SK-N-SH (cell line): Measurements from ENCODE around the gene RAPGEF4. TPM values are rescaled to one million over a fixed set of nuclear protein-coding genes. Genes with fewer than 3 reads are reported as not detected.

ENCODE experiments used
- CTCF ChIA-PET: fragments of 300-600, 350-600 bp; formaldehyde crosslinking; extraction: SDS; loops from one replicate; lab custom pipeline; 2021; lab: Yijun Ruan, JAX
- POLR2A ChIA-PET: fragments of 350-600 bp; sonication (Branson Sonifier 250); formaldehyde crosslinking; extraction: SDS; loops from one replicate; lab custom pipeline; 2020; ENCODE audit warnings: antibody characterized with exemption, inconsistent platforms; lab: Yijun Ruan, JAX
- DNase-seq: peaks from one replicate; pipeline ENCODE4 v3.0.0; 2012
- H2AFZ ChIP-seq: fragments of 200-600 bp; sonication (generic); 2 replicates; pipeline ENCODE4 v1.8.1; 2016; ENCODE audit warnings: antibody characterized with exemption, mild to moderate bottlenecking, low read depth
- H3F3A ChIP-seq: fragments of 200-600 bp; sonication (generic); replicated peaks from 2 replicates; pipeline ENCODE3; 2016; ENCODE audit warnings: antibody characterized with exemption, mild to moderate bottlenecking; ENCODE audit not compliant: insufficient read depth
- H3K27ac ChIP-seq, 2 experiments: fragments of 200-500 bp in 1 of 2; fragments of 200-600 bp in 1 of 2; sonication (Bioruptor generic) in 1 of 2; sonication (generic), shearing (Covaris generic) in 1 of 2; 2 replicates each; pipeline versions ENCODE4 v1.5.1 to v1.6.1; 2014 to 2016; ENCODE audit warnings: low read depth in 2 of 2, inconsistent platforms in 1 of 2, low read length in 1 of 2, mild to moderate bottlenecking in 1 of 2, mixed read lengths in 1 of 2
- H3K27me3 ChIP-seq: fragments of 200-600 bp; sonication (generic), shearing (Covaris generic); 2 replicates; pipeline ENCODE4 v1.6.1; 2016; ENCODE audit warnings: mixed run types; ENCODE audit not compliant: insufficient read depth
- H3K36me3 ChIP-seq, 2 experiments: fragments of 200-500 bp in 1 of 2; fragments of 200-600 bp in 1 of 2; sonication (Bioruptor generic) in 1 of 2; sonication (generic) in 1 of 2; replicated peaks in 1 of 2; 2 replicates each; pipeline versions ENCODE3 to v1.5.1; 2014 to 2016; ENCODE audit warnings: low read length in 1 of 2, mild to moderate bottlenecking in 1 of 2; ENCODE audit not compliant: insufficient read depth in 2 of 2, control insufficient read depth in 1 of 2
- H3K4me1 ChIP-seq, 2 experiments: fragments of 200-500 bp in 1 of 2; fragments of 200-600 bp in 1 of 2; sonication (Bioruptor generic) in 1 of 2; sonication (generic), shearing (Covaris generic) in 1 of 2; 2 replicates each; pipeline versions ENCODE4 v1.5.1 to v1.6.1; 2014 to 2016; ENCODE audit warnings: low read depth in 1 of 2, low read length in 1 of 2, mixed run types in 1 of 2; ENCODE audit not compliant: insufficient read depth in 2 of 2, control insufficient read depth in 1 of 2
- H3K4me2 ChIP-seq: fragments of 200-600 bp; sonication (generic), shearing (Covaris generic); 2 replicates; pipeline ENCODE4 v1.6.1; 2017; ENCODE audit warnings: mixed run types
- H3K4me3 ChIP-seq, 2 experiments: fragments of 200-500 bp in 1 of 2; fragments of 200-600 bp in 1 of 2; sonication (Bioruptor generic) in 1 of 2; sonication (generic), shearing (Covaris generic) in 1 of 2; 2 replicates each; pipeline versions ENCODE4 v1.5.1 to v1.8.1; 2014 to 2016; ENCODE audit warnings: low read depth in 2 of 2, inconsistent platforms in 1 of 2, low read length in 1 of 2, mild to moderate bottlenecking in 1 of 2, mixed read lengths in 1 of 2, moderate library complexity in 1 of 2
- H3K79me2 ChIP-seq: fragments of 200-600 bp; sonication (generic); 2 replicates; pipeline ENCODE4 v1.8.1; 2017; ENCODE audit warnings: mild to moderate bottlenecking; ENCODE audit not compliant: insufficient read depth
- H3K9ac ChIP-seq: fragments of 200-600 bp; sonication (generic); 2 replicates; pipeline ENCODE4 v1.6.1; 2017; ENCODE audit warnings: mixed run types
- H3K9me2 ChIP-seq: fragments of 200-600 bp; sonication (generic); 2 replicates; pipeline ENCODE4 v1.6.1; 2017; ENCODE audit warnings: mixed run types
- H3K9me3 ChIP-seq: fragments of 200-600 bp; sonication (generic); 2 replicates; pipeline ENCODE4 v1.6.1; 2017; ENCODE audit warnings: mixed run types, mild to moderate bottlenecking, moderate library complexity
- H4K20me1 ChIP-seq: fragments of 200-600 bp; sonication (generic); 2 replicates; pipeline ENCODE4 v1.6.1; 2017; ENCODE audit warnings: mild to moderate bottlenecking, mixed run types; ENCODE audit not compliant: insufficient read depth
- FOSL2 ChIP-seq: IDR thresholded peaks from 2 replicates; pipeline ENCODE4 v1.4.0; 2012; ENCODE audit warnings: low read depth, mild to moderate bottlenecking, moderate library complexity, borderline replicate concordance
- JUND ChIP-seq: IDR thresholded peaks from 2 replicates; pipeline ENCODE4 v1.4.0; 2012
- REST ChIP-seq: IDR thresholded peaks from 2 replicates; pipeline ENCODE4 v1.6.1; 2012; ENCODE audit warnings: mild to moderate bottlenecking, low read depth, low read length, moderate library complexity
- RFX5 ChIP-seq: IDR thresholded peaks from 2 replicates; pipeline ENCODE4 v1.6.1; 2012; ENCODE audit warnings: mild to moderate bottlenecking, improper control_type of control experiment, low read length
- TAF1 ChIP-seq: IDR thresholded peaks from 2 replicates; pipeline ENCODE4 v1.6.1; 2012; ENCODE audit warnings: low read depth, mild to moderate bottlenecking, low read length, moderate library complexity, borderline replicate concordance
- TEAD4 ChIP-seq: IDR thresholded peaks from 2 replicates; pipeline ENCODE4 v1.4.0; 2012; ENCODE audit warnings: mild to moderate bottlenecking, borderline replicate concordance; ENCODE audit not compliant: insufficient read depth
- USF2 ChIP-seq: fragments of 150-350 bp; IDR thresholded peaks from 2 replicates; pipeline ENCODE4 v1.6.1; 2017; ENCODE audit warnings: antibody characterized with exemption, low read length, low read depth, borderline replicate concordance
- WGBS: methylation state at CpG from one replicate; pipeline ENCODE4 v1.1.6; 2017; ENCODE audit warnings: low lambda C conversion rate; 5-methylcytosine and 5-hydroxymethylcytosine counted together
- polyA plus RNA-seq, 3 experiments: library from polyadenylated mRNA; depleted of rRNA; stranded (reverse); fragments of >200 nt; gene quantifications; 2 replicates each; pipeline ENCODE4 v1.2.3, GENCODE V29; 2012

Gene RAPGEF4
- polyA plus RNA-seq, 1 of the 3 experiments (the other 2 are of a cell fraction): 0.30 TPM

- Histone ChIP-seq H3K4me2 (no peak overlapping the region), H3K36me3 (no peaks in the 10 kb centered on the region), H2AFZ (no peak overlapping the region), H3K4me1 (peaks cover 0 to 29% of the 10 kb centered on the region in 2 experiments; a peak in 2 of 4 replicates), H3K79me2 (no peaks in the 10 kb centered on the region), H3K9me2 (no peaks in the 10 kb centered on the region), H3K27me3 (peaks cover 15% of the 10 kb centered on the region; the same call in 1 of the 2 replicates), H3K9ac (no peak overlapping the region), H3F3A (no peaks in the 10 kb centered on the region), H4K20me1 (no peaks in the 10 kb centered on the region), H3K9me3 (no peaks in the 10 kb centered on the region), H3K4me3 (no peak overlapping the region), H3K27ac (peak overlapping the region in 1 of 2 experiments; percentile 47; a peak in 1 of 4 replicates)
- WGBS: 37% methylated on average over 3 of the region's 3 CpGs
- CTCF ChIA-PET: interaction anchor here (2.2 to 2.3 kb wide), 2 partner anchors 31 to 87 kb away, joined by 8 to 18 read pairs; no protein-coding TSS in a partner anchor
- no peak for DNase-seq
- TF ChIP-seq USF2 (no peak), TAF1 (no peak), REST (no peak), JUND (no peak), TEAD4 (no peak), RFX5 (no peak)
- POLR2A ChIA-PET: no interaction called here
These were observed 165.2 kb downstream of the RAPGEF4 start for GRCh38 chr2:172900871-172901270.

GRCh38 chr2:172901913-172902312 is 166.3 kb downstream of the RAPGEF4 start:
- H3K27ac ChIP-seq: peak overlapping the region in 1 of 2 experiments; percentile 47; a peak in 2 of 4 replicates
- H3K4me3 ChIP-seq: no peak overlapping the region
- 42% methylated on average over 4 of the region's 4 CpGs for WGBS
- H2AFZ ChIP-seq: no peak overlapping the region
- no peak for DNase-seq
- peaks cover 15% of the 10 kb centered on the region; the same call in 1 of the 2 replicates for H3K27me3 ChIP-seq
- H3K9me3 ChIP-seq: no peaks in the 10 kb centered on the region
- no peak for TF ChIP-seq TAF1
- TF ChIP-seq FOSL2: no peak
- no peaks in the 10 kb centered on the region for H3K9me2 ChIP-seq
- no peaks in the 10 kb centered on the region for H4K20me1 ChIP-seq
- H3K36me3 ChIP-seq: no peaks in the 10 kb centered on the region
- no peaks in the 10 kb centered on the region for H3K79me2 ChIP-seq
- no peak overlapping the region for H3K4me2 ChIP-seq
- peaks cover 0 to 32% of the 10 kb centered on the region in 2 experiments; a peak in 2 of 4 replicates for H3K4me1 ChIP-seq
- CTCF ChIA-PET: interaction anchor here (0.7 to 2.3 kb wide), 4 partner anchors 27 to 96 kb away, joined by 3 to 18 read pairs (median 6); no protein-coding TSS in a partner anchor
- no peaks in the 10 kb centered on the region for H3F3A ChIP-seq
- no peak overlapping the region for H3K9ac ChIP-seq
- POLR2A ChIA-PET: no interaction called here
